ENCODE measurements around the gene CLDN4.
"Not testable (repeated sequence)": the region's sequence is repeated elsewhere in the genome, so short reads cannot be mapped to it uniquely, and the experiment has no call there.

- TF ChIP-seq, protein P1, sequence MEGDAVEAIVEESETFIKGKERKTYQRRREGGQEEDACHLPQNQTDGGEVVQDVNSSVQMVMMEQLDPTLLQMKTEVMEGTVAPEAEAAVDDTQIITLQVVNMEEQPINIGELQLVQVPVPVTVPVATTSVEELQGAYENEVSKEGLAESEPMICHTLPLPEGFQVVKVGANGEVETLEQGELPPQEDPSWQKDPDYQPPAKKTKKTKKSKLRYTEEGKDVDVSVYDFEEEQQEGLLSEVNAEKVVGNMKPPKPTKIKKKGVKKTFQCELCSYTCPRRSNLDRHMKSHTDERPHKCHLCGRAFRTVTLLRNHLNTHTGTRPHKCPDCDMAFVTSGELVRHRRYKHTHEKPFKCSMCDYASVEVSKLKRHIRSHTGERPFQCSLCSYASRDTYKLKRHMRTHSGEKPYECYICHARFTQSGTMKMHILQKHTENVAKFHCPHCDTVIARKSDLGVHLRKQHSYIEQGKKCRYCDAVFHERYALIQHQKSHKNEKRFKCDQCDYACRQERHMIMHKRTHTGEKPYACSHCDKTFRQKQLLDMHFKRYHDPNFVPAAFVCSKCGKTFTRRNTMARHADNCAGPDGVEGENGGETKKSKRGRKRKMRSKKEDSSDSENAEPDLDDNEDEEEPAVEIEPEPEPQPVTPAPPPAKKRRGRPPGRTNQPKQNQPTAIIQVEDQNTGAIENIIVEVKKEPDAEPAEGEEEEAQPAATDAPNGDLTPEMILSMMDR (conservative IDR thresholded peaks at IDR 0.05; ENCODE audit: low read length): not testable (repeated sequence)
- TF ChIP-seq EZH2phosphoT487 (IDR thresholded peaks at IDR 0.05; ENCODE audit: borderline replicate concordance): not testable (repeated sequence)
Observed at GRCh38 chr7:73795188-73795587, 35.6 kb upstream of the CLDN4 start.
